Right lobe of liver (tissue), 6 donors: ENCODE measurements around the gene CUX1. TPM values are rescaled to one million over a fixed set of nuclear protein-coding genes. Genes with fewer than 3 reads are reported as not detected.

Experiments used
- ATAC-seq, 4 donors: fragments of 200-7000 bp; cut with Tn5 transposase; one replicate each; pipeline ENCODE4 v1.9.1; 2020; ENCODE audit warnings: mild to moderate bottlenecking in 4 of 4, moderate library complexity in 4 of 4
- DNase-seq, 3 donors: peaks; one replicate each; pipeline ENCODE4 v3.0.0-alpha.2; 2020
- H3K27ac ChIP-seq, 3 donors: fragments of 200-600 bp; one replicate each; pipeline ENCODE4 v1.8.0; 2022
- H3K27me3 ChIP-seq, 2 donors: fragments of 200-600 bp; one replicate each; pipeline ENCODE4 v1.8.0; 2022
- H3K36me3 ChIP-seq, 4 donors: fragments of 200-600 bp; sonication (generic) in 1 of 4; one replicate each; pipeline versions ENCODE4 v1.5.1 to v1.8.0; 2017 to 2022; ENCODE audit warnings: control low read depth in 1 of 4
- H3K4me1 ChIP-seq, 4 donors: fragments of 200-600 bp; sonication (generic) in 1 of 4; one replicate each; pipeline versions ENCODE4 v1.5.1 to v1.8.0; 2017 to 2022; ENCODE audit warnings: control low read depth in 1 of 4
- H3K4me3 ChIP-seq, 3 donors: fragments of 200-600 bp; one replicate each; pipeline ENCODE4 v1.8.0; 2022
- H3K9me3 ChIP-seq, 4 donors: fragments of 200-600 bp; sonication (generic) in 1 of 4; one replicate each; pipeline versions ENCODE4 v1.5.1 to v1.8.0; 2017 to 2022; ENCODE audit warnings: control low read depth in 1 of 4
- POLR2A ChIP-seq: fragments of 450-650 bp; IDR thresholded peaks from one replicate; pipeline ENCODE4 v1.6.1; 2017; ENCODE audit warnings: antibody characterized with exemption, mild to moderate bottlenecking
- WGBS: methylation state at CpG from one replicate; pipeline ENCODE4 v1.1.6; 2018; ENCODE audit warnings: low coverage, low lambda C conversion rate; ENCODE audit not compliant: insufficient coverage; ENCODE audit errors: missing lambda C conversion rate; 5-methylcytosine and 5-hydroxymethylcytosine counted together
- intact Hi-C, 2 donors: fragments of 100-400 bp; cut with DNase I; formaldehyde crosslinking; loops; one replicate each; pipeline versions ENCODE4 v1.11.2 to v1.14.1; 2022
- total RNA-seq, 6 experiments: library from RNA; depleted of rRNA in 2 of 6; stranded (reverse); fragments of >200 nt in 2 of 6; fragmentation: NEBNext Ultra II Directional in 3 of 6; extraction: Animal tissue kit (Norgen Biotek cat#: 25700) in 3 of 6; gene quantifications; one replicate each; pipeline versions ENCODE4 v1.1.0 to v1.2.4, GENCODE V29; 2016 to 2023
- TF ChIP-seq, protein P1 (sequence below), 4 donors: fragments of 200-600 bp in 3 of 4; fragments of 450-650 bp in 1 of 4; IDR thresholded peaks; one replicate each; pipeline versions ENCODE4 v1.5.1 to v1.8.0; 2016 to 2022; ENCODE audit warnings: antibody characterized with exemption in 4 of 4, mild to moderate bottlenecking in 2 of 4
- donor health status: DM: no; HTN: yes; CAD: no.
- donor health status: DM: no; HTN: no; CAD: no.
- donor health status: DM: no; HTN: no; CAD: no.
- donor health status: DM: no; HTN: yes; CAD: no.
- donor health status: DM: no; HTN: yes; CAD: no.

CUX1 gene
- total RNA-seq, 6 experiments from 2014 or later: 34.3 to 53.1 (median 40.6) TPM

GRCh38 chr7:101814081-101814990 lies 3.1 kb upstream of the CUX1 start:
- no peaks in the 10 kb centered on the region for H3K27me3 ChIP-seq
- peak overlapping the region; percentile 64 to 84 (median 64) for H3K4me3 ChIP-seq
- TF ChIP-seq, protein P1, sequence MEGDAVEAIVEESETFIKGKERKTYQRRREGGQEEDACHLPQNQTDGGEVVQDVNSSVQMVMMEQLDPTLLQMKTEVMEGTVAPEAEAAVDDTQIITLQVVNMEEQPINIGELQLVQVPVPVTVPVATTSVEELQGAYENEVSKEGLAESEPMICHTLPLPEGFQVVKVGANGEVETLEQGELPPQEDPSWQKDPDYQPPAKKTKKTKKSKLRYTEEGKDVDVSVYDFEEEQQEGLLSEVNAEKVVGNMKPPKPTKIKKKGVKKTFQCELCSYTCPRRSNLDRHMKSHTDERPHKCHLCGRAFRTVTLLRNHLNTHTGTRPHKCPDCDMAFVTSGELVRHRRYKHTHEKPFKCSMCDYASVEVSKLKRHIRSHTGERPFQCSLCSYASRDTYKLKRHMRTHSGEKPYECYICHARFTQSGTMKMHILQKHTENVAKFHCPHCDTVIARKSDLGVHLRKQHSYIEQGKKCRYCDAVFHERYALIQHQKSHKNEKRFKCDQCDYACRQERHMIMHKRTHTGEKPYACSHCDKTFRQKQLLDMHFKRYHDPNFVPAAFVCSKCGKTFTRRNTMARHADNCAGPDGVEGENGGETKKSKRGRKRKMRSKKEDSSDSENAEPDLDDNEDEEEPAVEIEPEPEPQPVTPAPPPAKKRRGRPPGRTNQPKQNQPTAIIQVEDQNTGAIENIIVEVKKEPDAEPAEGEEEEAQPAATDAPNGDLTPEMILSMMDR (IDR thresholded peaks at IDR 0.05): peak; percentile 49 to 66 (median 58)
- TF ChIP-seq POLR2A: peak; percentile 27
- peak overlapping the region; percentile 67 to 83 (median 76) for H3K27ac ChIP-seq
- H3K36me3 ChIP-seq: no peaks in the 10 kb centered on the region
- peaks cover 0 to 23% (median 6%) of the 10 kb centered on the region in 4 donors for H3K4me1 ChIP-seq
- intact Hi-C loops: loop anchor here in 1 of 2 donors (10.0 kb wide), 1 partner anchor 120 kb away; no protein-coding TSS in a partner anchor
- ATAC-seq: peak; percentile 65 to 77 (median 68)
- H3K9me3 ChIP-seq: no peaks in the 10 kb centered on the region
- WGBS: under 1% methylated on average over 25 of the region's 74 CpGs
- peak; percentile 64 to 76 (median 74) for DNase-seq

GRCh38 chr7:101814991-101815825 lies 2.2 kb upstream of the CUX1 start:
- 0% methylated on average over 4 of the region's 89 CpGs for WGBS
- intact Hi-C loops: loop anchor here in 1 of 2 donors (10.0 kb wide), 1 partner anchor 120 kb away; no protein-coding TSS in a partner anchor
- no peak for TF ChIP-seq POLR2A
- TF ChIP-seq, protein P1 (IDR thresholded peaks at IDR 0.05): peak in 3 of 4 donors; percentile 26 to 53 (median 28)
- ATAC-seq: peak; percentile 54 to 70 (median 61)
- Histone ChIP-seq H3K27ac (peak overlapping the region; percentile 67 to 83 (median 76)), H3K4me3 (peak overlapping the region; percentile 64 to 84 (median 64)), H3K9me3 (no peaks in the 10 kb centered on the region), H3K36me3 (no peaks in the 10 kb centered on the region), H3K27me3 (no peaks in the 10 kb centered on the region), H3K4me1 (peaks cover 0 to 24% (median 6%) of the 10 kb centered on the region in 4 donors)
- DNase-seq: peak; percentile 72 to 73 (median 73)

DNA sequence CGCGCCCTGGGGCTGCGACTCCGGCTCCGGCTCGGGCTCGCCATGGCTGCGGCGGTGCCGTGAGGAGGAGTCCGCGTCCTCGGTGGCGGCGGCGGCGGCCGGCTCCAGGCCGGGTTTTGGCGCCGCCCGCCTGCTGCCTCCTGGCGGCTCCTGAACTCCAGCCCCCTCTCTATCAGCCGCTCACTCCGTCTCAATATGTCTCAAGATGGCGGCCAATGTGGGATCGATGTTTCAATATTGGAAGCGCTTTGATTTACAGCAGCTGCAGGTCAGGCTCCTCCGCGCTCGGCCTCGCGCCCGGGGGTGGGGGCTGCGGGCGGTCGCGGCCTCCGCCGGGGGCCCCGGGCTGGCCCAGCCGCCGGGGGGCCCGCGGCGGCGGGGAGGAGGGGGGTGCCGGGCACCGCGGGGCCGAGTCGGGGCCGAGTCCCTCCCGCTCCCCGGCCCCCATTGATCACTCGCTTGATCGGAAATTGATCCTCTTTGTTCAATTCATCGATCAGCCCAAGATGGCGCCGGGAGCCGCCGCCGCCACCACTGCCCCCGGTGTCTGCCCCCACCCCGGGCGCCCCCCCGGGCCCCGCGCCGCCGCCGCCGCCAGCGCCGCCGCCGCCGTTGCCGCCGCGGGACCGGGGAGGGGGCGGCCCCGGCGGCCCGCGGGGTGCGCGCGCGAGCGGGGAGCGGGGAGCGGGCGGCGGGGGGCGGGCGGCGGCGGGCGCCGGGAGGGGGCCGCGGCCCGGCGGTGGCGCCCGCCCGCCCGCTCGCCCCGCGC lies 1.4 kb upstream of the CUX1 start:
- 3% methylated on average over 7 of the region's 113 CpGs for WGBS
- H3K27ac ChIP-seq: peak overlapping the region in 2 of 3 donors; percentile 57 to 83
- H3K4me1 ChIP-seq: peaks cover 0 to 24% (median 6%) of the 10 kb centered on the region in 4 donors
- ATAC-seq (peak; percentile 57 to 76 (median 64)), DNase-seq (peak; percentile 76 to 77 (median 77))
- no peaks in the 10 kb centered on the region for H3K27me3 ChIP-seq
- peak; percentile 39 for TF ChIP-seq POLR2A
- TF ChIP-seq, protein P1 (IDR thresholded peaks at IDR 0.05): peak in 2 of 4 donors; percentile 10 to 36
- no peaks in the 10 kb centered on the region for H3K9me3 ChIP-seq
- no peaks in the 10 kb centered on the region for H3K36me3 ChIP-seq
- peak overlapping the region; percentile 32 to 84 (median 52) for H3K4me3 ChIP-seq
- intact Hi-C loops: loop anchor here in 1 of 2 donors (10.0 kb wide), 1 partner anchor 121 kb away; no protein-coding TSS in a partner anchor
